Measurements from ENCODE around the gene DEPP1. TPM values are rescaled to one million over a fixed set of nuclear protein-coding genes. Genes with fewer than 3 reads are reported as not detected.
A peak's percentile ranks its signal among the peaks of the same experiment; 100 is the strongest.

DEPP1 gene
- total RNA-seq, 1 experiment from 2014 or later = 10.0 TPM

- no peak for DNase-seq (ENCODE audit: low read depth)
Measured at GRCh38 chr10:44968091-44968490, 10.5 kb downstream of the DEPP1 start.

- no peak for DNase-seq (ENCODE audit: low read depth)
Measured at GRCh38 chr10:44967616-44968015, 11.0 kb downstream of the DEPP1 start.

- DNase-seq (ENCODE audit: low read depth) = no peak
Measured at GRCh38 chr10:44966816-44967509, 11.6 kb downstream of the DEPP1 start.

- DNase-seq (ENCODE audit: low read depth) = no peak
Measured at GRCh38 chr10:44966129-44966815, 12.3 kb downstream of the DEPP1 start.

- DNase-seq (ENCODE audit: low read depth) = no peak
Measured at GRCh38 chr10:44965651-44966097, 12.9 kb downstream of the DEPP1 start.

GRCh38 chr10:44965104-44965503 is 13.5 kb downstream of the DEPP1 start:
- DNase-seq (ENCODE audit: low read depth) = no peak

GRCh38 chr10:44963772-44964633 is 14.6 kb downstream of the DEPP1 start:
- DNase-seq (ENCODE audit: low read depth) = peak; percentile 93

- DNase-seq (ENCODE audit: low read depth) = peak; percentile 92
Measured at GRCh38 chr10:44962870-44963738, 15.5 kb downstream of the DEPP1 start.

GRCh38 chr10:44961931-44962750 is 16.5 kb downstream of the DEPP1 start:
- no peak for DNase-seq (ENCODE audit: low read depth)

- DNase-seq (ENCODE audit: low read depth) = no peak
Measured at GRCh38 chr10:44961230-44961571, 17.4 kb downstream of the DEPP1 start.

- DNase-seq (ENCODE audit: low read depth) = no peak
Measured at GRCh38 chr10:44960482-44961229, 18.0 kb downstream of the DEPP1 start.

- DNase-seq (ENCODE audit: low read depth) = no peak
Measured at GRCh38 chr10:44960088-44960460, 18.5 kb downstream of the DEPP1 start.

GRCh38 chr10:44959247-44960087 is 19.1 kb downstream of the DEPP1 start, which contains the start of gene RASSF4:
Gene RASSF4 (plus strand): TSS chr10:44959802. CDS start chr10:44970203, 10,401 bp downstream.
- DNase-seq (ENCODE audit: low read depth) = peak; percentile 84

- no peak for DNase-seq (ENCODE audit: low read depth)
Measured at GRCh38 chr10:44958898-44959246, 19.7 kb downstream of the DEPP1 start.

- DNase-seq (ENCODE audit: low read depth) = peak; percentile 62
Measured at GRCh38 chr10:44958196-44958897, 20.3 kb downstream of the DEPP1 start.

GRCh38 chr10:44956717-44957706 is 21.6 kb downstream of the DEPP1 start:
- DNase-seq (ENCODE audit: low read depth) = no peak

GRCh38 chr10:44956226-44956625 is 22.4 kb downstream of the DEPP1 start:
- DNase-seq (ENCODE audit: low read depth) = no peak
